OCI-LY7 (cell line): ENCODE data around the gene CAPZA3. TPM values are rescaled to one million over a fixed set of nuclear protein-coding genes. Genes with fewer than 3 reads are reported as not detected.
"Not testable (repeated sequence)": the region's sequence is repeated elsewhere in the genome, so short reads cannot be mapped to it uniquely, and the experiment has no call there.

Source experiments
- BruUV-seq: library from RNA; stranded (reverse); fragments of 400-500 nt; replicated peaks from 2 replicates; lab custom pipeline; 2021; lab: Mats Ljungman, UMichigan
- CTCF ChIA-PET: fragments of 300-600 bp; sonication (Branson Sonifier 250); formaldehyde crosslinking; loops from one replicate; lab custom pipeline; 2022; ENCODE audit warnings: antibody characterized with exemption; ENCODE audit not compliant: unreplicated experiment; lab: Charles Lee
- POLR2A ChIA-PET: fragments of 300-600 bp; sonication (Branson Sonifier 250); formaldehyde crosslinking; loops from one replicate; lab custom pipeline; 2022; ENCODE audit warnings: antibody characterized with exemption; lab: Charles Lee
- DNase-seq: peaks from one replicate; pipeline ENCODE4 v3.0.0-alpha.2; 2015; ENCODE audit warnings: low spot score
- H2AFZ ChIP-seq: fragments of 200-600 bp; sonication (generic), shearing (Covaris generic); 2 replicates; pipeline ENCODE4 v1.6.1; 2014; ENCODE audit warnings: mild to moderate bottlenecking, antibody characterized with exemption, low read length, moderate library complexity
- H3K27ac ChIP-seq: fragments of 200-600 bp; sonication (generic); 2 replicates; pipeline ENCODE4 v1.5.1; 2014; ENCODE audit warnings: mixed run types, low read depth, mild to moderate bottlenecking, moderate library complexity, low read length, inconsistent platforms; ENCODE audit not compliant: poor library complexity, severe bottlenecking
- H3K36me3 ChIP-seq: fragments of 200-600 bp; sonication (generic); 2 replicates; pipeline ENCODE4 v1.6.1; 2014; ENCODE audit warnings: mild to moderate bottlenecking, antibody characterized with exemption, low read length, moderate library complexity, mixed read lengths; ENCODE audit not compliant: insufficient read depth
- H3K4me1 ChIP-seq: fragments of 200-600 bp; sonication (generic); 2 replicates; pipeline ENCODE4 v1.5.1; 2014; ENCODE audit warnings: mild to moderate bottlenecking, low read length; ENCODE audit not compliant: insufficient read depth, poor library complexity, severe bottlenecking
- H3K4me2 ChIP-seq: fragments of 200-600 bp; sonication (generic); 2 replicates; pipeline ENCODE4 v1.6.1; 2014; ENCODE audit warnings: mild to moderate bottlenecking, low read length
- H3K4me3 ChIP-seq: fragments of 200-600 bp; sonication (generic); 2 replicates; pipeline ENCODE4 v1.5.1; 2014; ENCODE audit warnings: mild to moderate bottlenecking, low read depth, low read length; ENCODE audit not compliant: poor library complexity, severe bottlenecking
- H3K79me2 ChIP-seq: fragments of 200-600 bp; sonication (generic); 2 replicates; pipeline ENCODE4 v1.6.1; 2016; ENCODE audit warnings: low read depth, mild to moderate bottlenecking, low read length, moderate library complexity, mixed read lengths; ENCODE audit not compliant: insufficient read depth
- H3K9me2 ChIP-seq: fragments of 200-600 bp; sonication (generic); 2 replicates; pipeline ENCODE4 v1.6.1; 2016; ENCODE audit warnings: mild to moderate bottlenecking, low read length, mixed read lengths; ENCODE audit not compliant: insufficient read depth
- H3K9me3 ChIP-seq: fragments of 200-600 bp; sonication (generic); 2 replicates; pipeline ENCODE4 v1.6.1; 2014; ENCODE audit warnings: mild to moderate bottlenecking, mixed run types, low read length, mixed read lengths
- H4K20me1 ChIP-seq: fragments of 200-600 bp; sonication (generic); 2 replicates; pipeline ENCODE4 v1.6.1; 2014; ENCODE audit warnings: mild to moderate bottlenecking, antibody characterized with exemption, low read length, moderate library complexity, mixed read lengths; ENCODE audit not compliant: insufficient read depth
- EZH2phosphoT487 ChIP-seq: fragments of 200-600 bp; sonication (generic); IDR thresholded peaks from 2 replicates; pipeline ENCODE4 v1.6.1; 2018; ENCODE audit warnings: low read depth, borderline replicate concordance, mild to moderate bottlenecking, mixed run types, antibody characterized with exemption, low read length, moderate library complexity, mixed read lengths
- intact Hi-C: fragments of 100-400 bp; cut with micrococcal nuclease; formaldehyde crosslinking; loops from one replicate; pipeline ENCODE4 v1.10.0; 2022; ENCODE audit not compliant: unreplicated experiment
- total RNA-seq, 2 experiments: library from RNA; depleted of rRNA in 1 of 2; stranded (reverse); fragments of >200 nt in 1 of 2; shearing (Covaris generic) in 1 of 2; gene quantifications; 2 replicates each; pipeline ENCODE4 v1.2.3, GENCODE V29; 2014 to 2022
- TF ChIP-seq, protein P1 (sequence below): fragments of 200-600 bp; sonication (generic); conservative IDR thresholded peaks from 2 replicates; pipeline ENCODE4 v1.5.1; 2014; ENCODE audit warnings: mild to moderate bottlenecking, antibody characterized with exemption, low read length, moderate library complexity, mixed read lengths

Gene CAPZA3
- total RNA-seq, 2 experiments from 2014 or later, result not detected

DNA sequence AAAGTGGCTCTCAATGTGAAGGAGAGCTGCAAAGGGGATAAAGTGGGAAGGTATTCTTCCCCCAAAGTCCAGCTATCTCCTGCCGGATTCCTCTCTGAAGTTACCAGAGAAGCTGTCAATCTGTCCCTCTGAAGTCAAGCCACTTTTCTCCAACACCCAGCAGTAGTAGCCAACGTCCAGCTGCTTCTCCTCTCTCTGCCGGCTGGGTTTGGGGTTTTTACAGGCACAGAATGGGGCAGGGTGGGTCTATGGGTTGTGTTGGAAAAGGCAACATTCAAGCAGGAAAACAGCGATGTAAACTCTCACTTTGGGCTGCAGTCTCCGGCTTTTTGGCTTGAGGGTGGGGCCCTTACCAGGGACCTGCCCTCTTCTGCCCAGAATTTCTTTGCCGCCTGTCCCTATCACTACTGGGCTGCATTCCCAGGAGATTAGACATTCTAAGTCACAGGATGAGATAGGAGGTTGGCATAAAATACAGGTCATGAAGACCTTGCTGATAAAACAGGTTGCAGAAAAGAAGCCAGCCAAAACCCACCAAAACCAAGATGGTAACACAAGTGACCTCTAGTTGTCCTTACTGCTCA is 16.3 kb downstream of the CAPZA3 start:
- Histone ChIP-seq H3K9me3 (no peaks in the 10 kb centered on the region), H3K36me3 (no peaks in the 10 kb centered on the region), H4K20me1 (no peaks in the 10 kb centered on the region), H3K4me3 (no peak overlapping the region), H2AFZ (no peak overlapping the region), H3K27ac (no peak overlapping the region), H3K79me2 (no peaks in the 10 kb centered on the region), H3K9me2 (no peaks in the 10 kb centered on the region), H3K4me1 (no peaks in the 10 kb centered on the region), H3K4me2 (no peak overlapping the region)
- DNase-seq, result no peak
- no TSS peak for BruUV-seq
- TF ChIP-seq, protein P1, sequence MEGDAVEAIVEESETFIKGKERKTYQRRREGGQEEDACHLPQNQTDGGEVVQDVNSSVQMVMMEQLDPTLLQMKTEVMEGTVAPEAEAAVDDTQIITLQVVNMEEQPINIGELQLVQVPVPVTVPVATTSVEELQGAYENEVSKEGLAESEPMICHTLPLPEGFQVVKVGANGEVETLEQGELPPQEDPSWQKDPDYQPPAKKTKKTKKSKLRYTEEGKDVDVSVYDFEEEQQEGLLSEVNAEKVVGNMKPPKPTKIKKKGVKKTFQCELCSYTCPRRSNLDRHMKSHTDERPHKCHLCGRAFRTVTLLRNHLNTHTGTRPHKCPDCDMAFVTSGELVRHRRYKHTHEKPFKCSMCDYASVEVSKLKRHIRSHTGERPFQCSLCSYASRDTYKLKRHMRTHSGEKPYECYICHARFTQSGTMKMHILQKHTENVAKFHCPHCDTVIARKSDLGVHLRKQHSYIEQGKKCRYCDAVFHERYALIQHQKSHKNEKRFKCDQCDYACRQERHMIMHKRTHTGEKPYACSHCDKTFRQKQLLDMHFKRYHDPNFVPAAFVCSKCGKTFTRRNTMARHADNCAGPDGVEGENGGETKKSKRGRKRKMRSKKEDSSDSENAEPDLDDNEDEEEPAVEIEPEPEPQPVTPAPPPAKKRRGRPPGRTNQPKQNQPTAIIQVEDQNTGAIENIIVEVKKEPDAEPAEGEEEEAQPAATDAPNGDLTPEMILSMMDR, result no peak
- no peak for TF ChIP-seq EZH2phosphoT487
- intact Hi-C loops, result no loop called here
- ChIA-PET POLR2A (interaction anchor here (0.6 kb wide), 1 partner anchor 645 kb away, joined by 3 read pairs; no protein-coding TSS in a partner anchor), CTCF (no interaction called here)

DNA sequence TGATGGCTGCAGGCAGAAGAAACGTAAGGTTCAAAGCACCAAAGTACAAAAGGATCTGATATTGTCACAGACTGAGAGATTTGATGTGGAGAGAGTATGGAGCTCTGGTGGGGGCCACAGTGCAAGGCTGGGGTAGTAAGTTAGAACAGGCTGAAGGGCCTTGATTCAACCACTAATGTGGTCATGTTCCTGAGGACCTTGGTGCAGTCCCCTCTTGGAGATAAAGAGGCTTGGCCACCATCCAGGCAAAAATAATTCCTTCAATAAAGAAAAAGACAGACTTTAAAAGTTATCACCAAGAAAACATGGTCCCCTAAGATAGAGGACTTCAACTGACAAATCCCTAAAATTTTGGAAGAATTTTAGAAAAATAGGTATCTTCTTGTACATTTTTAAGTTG is 17.4 kb downstream of the CAPZA3 start:
- Histone ChIP-seq H3K79me2 (no peaks in the 10 kb centered on the region), H3K4me1 (no peaks in the 10 kb centered on the region), H3K9me3 (no peaks in the 10 kb centered on the region), H2AFZ (no peak overlapping the region), H3K9me2 (no peaks in the 10 kb centered on the region), H4K20me1 (no peaks in the 10 kb centered on the region), H3K4me2 (no peak overlapping the region), H3K36me3 (no peaks in the 10 kb centered on the region), H3K27ac (no peak overlapping the region), H3K4me3 (no peak overlapping the region)
- no TSS peak for BruUV-seq
- no peak for DNase-seq
- intact Hi-C loops, result no loop called here
- ChIA-PET CTCF (no interaction called here), POLR2A (interaction anchor here (0.7 kb wide), 1 partner anchor 927 kb away, joined by 5 read pairs; no protein-coding TSS in a partner anchor)
- TF ChIP-seq, protein P1, result no peak
- no peak for TF ChIP-seq EZH2phosphoT487

DNA sequence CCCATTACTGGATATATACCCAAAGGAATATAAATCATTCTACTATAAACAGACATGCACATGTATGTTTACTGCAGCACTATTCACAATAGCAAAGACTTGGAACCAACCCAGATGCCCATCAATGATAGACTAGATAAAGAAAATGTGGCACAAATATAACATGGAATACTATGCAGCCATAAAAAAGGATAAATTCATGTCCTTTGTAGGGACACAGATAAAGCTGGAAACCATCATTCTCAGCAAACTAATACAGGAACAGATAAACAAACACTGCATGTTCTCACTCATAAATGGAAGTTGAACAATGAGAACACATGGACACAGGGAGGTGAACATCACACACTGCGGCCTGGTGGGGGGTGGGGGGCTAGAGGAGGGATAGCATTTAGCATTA is 28.6 kb downstream of the CAPZA3 start:
- H3K27ac ChIP-seq, H3K4me2 ChIP-seq, H4K20me1 ChIP-seq, H3K9me3 ChIP-seq, H3K9me2 ChIP-seq, DNase-seq, CTCF ChIA-PET, intact Hi-C loops, H3K4me3 ChIP-seq, POLR2A ChIA-PET, H3K36me3 ChIP-seq, H3K4me1 ChIP-seq, H3K79me2 ChIP-seq, H2AFZ ChIP-seq, BruUV-seq: not testable (repeated sequence)
